Activated T-cell treated with anti-CD3 and anti-CD28 coated beads for 24 hours (primary cell): ENCODE results near the gene GGTA1.
"Not testable (repeated sequence)": the region's sequence is repeated elsewhere in the genome, so short reads cannot be mapped to it uniquely, and the experiment has no call there.

Experiments used
- DNase-seq: peaks from one replicate; pipeline ENCODE4 v3.0.0-alpha.2; 2020; ENCODE audit warnings: low read depth

Gene GGTA1

GRCh38 chr9:121498487-121499176 is 1.0 kb downstream of the GGTA1 start:
- DNase-seq = no peak

GRCh38 chr9:121498150-121498486 is 1.5 kb downstream of the GGTA1 start:
- DNase-seq = peak; percentile 27

DNA sequence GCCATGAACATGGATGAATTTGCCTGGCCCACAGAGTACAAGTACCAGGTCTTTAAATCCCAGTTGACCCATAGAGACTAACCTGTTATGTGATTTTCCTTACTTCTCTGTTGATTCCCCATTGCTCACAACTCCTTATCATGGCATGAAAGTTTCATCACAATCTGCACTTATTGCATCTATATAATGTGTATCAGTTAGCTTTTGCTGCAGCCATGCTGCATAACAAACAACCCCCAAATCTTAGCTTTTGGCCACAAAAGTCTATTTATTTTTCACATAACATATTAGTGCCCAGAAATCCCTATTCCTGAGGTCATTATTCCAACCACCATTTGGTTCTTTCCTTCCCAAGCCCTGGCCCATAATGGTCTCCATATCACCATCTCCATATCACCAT is 3.7 kb downstream of the GGTA1 start:
- DNase-seq = no peak

GRCh38 chr9:121494192-121494591 is 5.5 kb downstream of the GGTA1 start:
- no peak for DNase-seq

GRCh38 chr9:121491111-121491510 is 8.5 kb downstream of the GGTA1 start:
- DNase-seq = no peak

DNA sequence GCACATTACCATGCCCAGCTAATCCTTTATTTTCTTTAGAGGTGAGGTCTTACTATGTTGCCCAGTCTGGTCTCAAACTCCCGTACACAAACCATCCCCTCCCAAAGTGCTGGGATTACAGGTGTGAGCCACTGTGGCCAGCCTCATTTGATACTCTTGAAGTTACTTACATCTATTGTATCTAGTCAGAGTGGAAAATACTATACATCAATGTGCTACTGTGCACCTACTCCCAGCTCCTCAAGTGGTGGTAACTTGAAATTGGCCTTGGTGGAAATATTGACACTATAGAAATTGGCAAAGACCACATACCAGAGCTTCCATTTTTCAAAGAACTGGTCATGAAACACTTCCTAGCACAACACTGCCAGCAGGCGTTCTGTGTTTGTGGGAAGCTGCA is 10.3 kb downstream of the GGTA1 start:
- DNase-seq = no peak

DNA sequence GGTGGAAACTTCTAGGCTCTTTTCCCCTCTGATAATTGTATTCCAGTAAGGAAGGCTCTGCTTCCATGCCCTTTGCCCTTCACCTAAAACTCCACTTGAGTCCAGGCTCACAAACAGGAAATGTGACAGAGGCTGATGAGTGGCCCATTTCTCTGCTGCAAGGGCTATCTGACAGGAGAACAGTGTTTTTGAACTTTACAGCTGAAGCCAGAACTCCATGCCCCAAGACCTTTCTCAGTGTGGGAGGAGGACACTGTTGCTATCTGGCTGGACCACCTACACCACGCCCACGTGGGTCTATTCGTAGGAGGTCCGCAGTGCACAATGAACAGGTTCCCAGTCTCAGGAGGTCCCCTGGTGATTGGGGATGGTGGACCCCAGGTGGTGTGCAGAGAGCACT is 13.6 kb downstream of the GGTA1 start:
- no peak for DNase-seq

GRCh38 chr9:121485623-121486022 is 14.0 kb downstream of the GGTA1 start:
- DNase-seq = no peak

GRCh38 chr9:121484651-121485446 is 14.8 kb downstream of the GGTA1 start:
- no peak for DNase-seq

GRCh38 chr9:121483473-121484031 is 16.1 kb downstream of the GGTA1 start:
- DNase-seq = no peak

GRCh38 chr9:121483049-121483448 is 16.6 kb downstream of the GGTA1 start:
- no peak for DNase-seq

- no peak for DNase-seq
Observed at GRCh38 chr9:121478816-121479676, 20.6 kb downstream of the GGTA1 start.

- DNase-seq = no peak
Observed at GRCh38 chr9:121476156-121476555, 23.5 kb downstream of the GGTA1 start.

DNA sequence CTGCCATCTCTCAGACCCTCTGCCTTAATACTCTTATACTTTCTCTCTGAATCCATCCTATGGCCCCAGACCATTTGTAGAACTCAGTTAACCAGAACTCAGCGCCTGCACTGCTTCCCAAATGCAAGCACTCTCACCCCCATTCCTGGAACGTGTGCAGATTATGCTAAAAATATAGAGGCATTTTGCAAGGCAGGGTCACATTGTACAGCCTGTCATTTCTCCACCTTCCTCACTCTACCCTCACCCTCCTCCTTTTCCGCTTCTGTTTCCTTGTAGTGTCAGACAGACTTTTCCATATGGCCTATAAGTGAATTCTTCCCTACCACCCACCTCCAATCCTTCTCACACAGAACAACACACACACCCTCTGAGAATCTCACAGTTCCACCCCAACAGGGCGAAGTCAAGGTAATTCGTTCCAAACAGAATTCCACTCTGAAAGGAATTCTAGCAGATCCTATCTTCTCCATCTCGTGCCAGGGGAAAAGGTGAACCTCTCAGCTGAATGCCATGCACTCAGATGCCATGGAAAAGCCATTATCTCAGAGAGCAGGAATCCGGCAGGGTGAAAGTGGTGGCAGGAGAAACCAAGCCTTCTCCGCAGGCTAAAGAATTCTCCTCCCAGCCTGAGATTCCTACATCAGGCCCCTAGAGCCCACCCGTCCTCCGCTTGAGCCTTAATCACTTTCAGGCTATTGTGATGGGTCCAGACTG is 25.3 kb downstream of the GGTA1 start:
- no peak for DNase-seq

DNA sequence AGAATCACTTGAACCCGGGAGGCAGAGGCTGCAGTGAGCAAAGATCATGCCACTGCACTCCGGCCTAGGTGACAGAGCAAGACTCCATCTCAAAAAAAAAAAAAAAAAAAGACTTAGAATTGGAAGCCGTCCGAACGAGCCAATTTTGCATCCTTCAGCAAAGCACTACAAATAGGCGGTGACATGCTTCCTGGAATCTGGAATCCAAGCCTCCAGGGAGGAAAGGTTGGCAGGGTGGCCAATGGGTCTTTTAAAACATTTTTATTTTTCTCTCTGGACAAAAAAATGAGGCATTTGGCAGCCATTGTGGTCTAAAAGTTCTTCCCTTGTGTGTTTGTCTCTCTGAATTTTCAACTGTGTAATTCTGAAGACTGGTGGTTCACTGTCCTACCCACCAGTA is 26.4 kb downstream of the GGTA1 start:
- no peak for DNase-seq

GRCh38 chr9:121472446-121472845 is 27.2 kb downstream of the GGTA1 start:
- DNase-seq = no peak

- no peak for DNase-seq
Observed at GRCh38 chr9:121466142-121466541, 33.5 kb downstream of the GGTA1 start.

- no peak for DNase-seq
Observed at GRCh38 chr9:121464968-121465367, 34.7 kb downstream of the GGTA1 start.

GRCh38 chr9:121463026-121463807 is 36.4 kb downstream of the GGTA1 start:
- DNase-seq = no peak

GRCh38 chr9:121459513-121459912 is 40.1 kb downstream of the GGTA1 start:
- no peak for DNase-seq

- DNase-seq = not testable (repeated sequence)
Observed at GRCh38 chr9:121458449-121458848, 41.2 kb downstream of the GGTA1 start.
